Measurements from ENCODE around the gene SIGLEC9. TPM values are rescaled to one million over a fixed set of nuclear protein-coding genes. Genes with fewer than 3 reads are reported as not detected.

The SIGLEC9 gene
- total RNA-seq, 2 experiments from 2014 or later: 0.36 to 0.59 TPM

- no peak overlapping the region for H3K27ac Mint-ChIP-seq
- Histone ChIP-seq H3K36me3 (ENCODE audit: insufficient read depth, low read length) (no peaks in the 10 kb centered on the region), H3K4me1 (ENCODE audit: insufficient read depth, low read length) (peaks cover 6% of the 10 kb centered on the region), H3K27me3 (ENCODE audit: control insufficient read depth in 1 of 2, insufficient read depth in 2 of 2, low read length in 2 of 2) (no peaks in the 10 kb centered on the region), H3K27ac (ENCODE audit: low read depth in 1 of 2, low read length in 2 of 2) (no peak overlapping the region), H3K4me3 (ENCODE audit: low read length) (no peak overlapping the region), H3K9me3 (ENCODE audit: control insufficient read depth in 1 of 2, insufficient read depth in 1 of 2, low read length in 2 of 2) (no peaks in the 10 kb centered on the region)
- CTCF ChIA-PET: no interaction called here
- peaks cover 7% of the 10 kb centered on the region for H3K4me1 Mint-ChIP-seq (ENCODE audit: low read depth)
- H3K4me3 Mint-ChIP-seq: no peak overlapping the region
- POLR2A ChIA-PET: no interaction called here
- TF ChIP-seq CTCF (IDR thresholded peaks at IDR 0.05): no peak
- ATAC-seq (ENCODE audit: poor library complexity): no peak
- peaks cover 7% of the 10 kb centered on the region for H3K36me3 Mint-ChIP-seq (ENCODE audit: low read depth)
- no peak for DNase-seq
- H3K27me3 Mint-ChIP-seq: no peaks in the 10 kb centered on the region
- intact Hi-C loops (cut with DNase I, micrococcal nuclease): no loop called here
- no peaks in the 10 kb centered on the region for H3K9me3 Mint-ChIP-seq
Measured at GRCh38 chr19:51091895-51092873, 32.5 kb upstream of the SIGLEC9 start.

GRCh38 chr19:51093101-51093500 lies 31.6 kb upstream of the SIGLEC9 start:
- H3K27ac ChIP-seq (ENCODE audit: low read depth in 1 of 2, low read length in 2 of 2): no peak overlapping the region
- POLR2A ChIA-PET: no interaction called here
- no peak overlapping the region for H3K4me3 ChIP-seq (ENCODE audit: low read length)
- no peaks in the 10 kb centered on the region for H3K9me3 ChIP-seq (ENCODE audit: control insufficient read depth in 1 of 2, insufficient read depth in 1 of 2, low read length in 2 of 2)
- no peaks in the 10 kb centered on the region for H3K27me3 Mint-ChIP-seq
- H3K9me3 Mint-ChIP-seq: no peaks in the 10 kb centered on the region
- intact Hi-C loops (cut with DNase I, micrococcal nuclease): no loop called here
- TF ChIP-seq CTCF (IDR thresholded peaks at IDR 0.05): no peak
- H3K4me1 Mint-ChIP-seq (ENCODE audit: low read depth): peaks cover 10% of the 10 kb centered on the region
- no peak overlapping the region for H3K27ac Mint-ChIP-seq
- DNase-seq (no peak), ATAC-seq (ENCODE audit: poor library complexity) (no peak)
- H3K27me3 ChIP-seq (ENCODE audit: control insufficient read depth in 1 of 2, insufficient read depth in 2 of 2, low read length in 2 of 2): no peaks in the 10 kb centered on the region
- CTCF ChIA-PET: no interaction called here
- H3K36me3 Mint-ChIP-seq (ENCODE audit: low read depth): peaks cover 16% of the 10 kb centered on the region
- H3K4me1 ChIP-seq (ENCODE audit: insufficient read depth, low read length): peaks cover 13% of the 10 kb centered on the region
- no peak overlapping the region for H3K4me3 Mint-ChIP-seq
- H3K36me3 ChIP-seq (ENCODE audit: insufficient read depth, low read length): peaks cover 5% of the 10 kb centered on the region

- intact Hi-C loops (cut with DNase I, micrococcal nuclease): no loop called here
- no peaks in the 10 kb centered on the region for H3K27me3 ChIP-seq (ENCODE audit: control insufficient read depth in 1 of 2, insufficient read depth in 2 of 2, low read length in 2 of 2)
- peaks cover 7% of the 10 kb centered on the region for H3K36me3 ChIP-seq (ENCODE audit: insufficient read depth, low read length)
- H3K27ac ChIP-seq (ENCODE audit: low read depth in 1 of 2, low read length in 2 of 2): no peak overlapping the region
- Mint-ChIP-seq H3K27me3 (no peaks in the 10 kb centered on the region), H3K9me3 (no peaks in the 10 kb centered on the region), H3K36me3 (ENCODE audit: low read depth) (peaks cover 16% of the 10 kb centered on the region), H3K27ac (no peak overlapping the region), H3K4me1 (ENCODE audit: low read depth) (peaks cover 10% of the 10 kb centered on the region), H3K4me3 (no peak overlapping the region)
- no peak for TF ChIP-seq CTCF (IDR thresholded peaks at IDR 0.05)
- no peak overlapping the region for H3K4me3 ChIP-seq (ENCODE audit: low read length)
- no peak for DNase-seq
- peaks cover 13% of the 10 kb centered on the region for H3K4me1 ChIP-seq (ENCODE audit: insufficient read depth, low read length)
- H3K9me3 ChIP-seq (ENCODE audit: control insufficient read depth in 1 of 2, insufficient read depth in 1 of 2, low read length in 2 of 2): no peaks in the 10 kb centered on the region
- no peak for ATAC-seq (ENCODE audit: poor library complexity)
- POLR2A ChIA-PET: no interaction called here
- CTCF ChIA-PET: interaction anchor here (0.7 kb wide), 1 partner anchor 13 kb away, joined by 3 read pairs; no protein-coding TSS in a partner anchor
Measured at GRCh38 chr19:51093510-51094345, 31.0 kb upstream of the SIGLEC9 start.
